Thyroid gland (tissue), 4 donors: Measurements from ENCODE around the gene FRMD4B. TPM values are rescaled to one million over a fixed set of nuclear protein-coding genes. Genes with fewer than 3 reads are reported as not detected.
A peak's percentile ranks its signal among the peaks of the same experiment; 100 is the strongest.

ENCODE experiments used
- DNase-seq, 2 donors: peaks; one replicate each; pipeline ENCODE4 v3.0.0-alpha.2; 2019
- H3K27ac ChIP-seq, 3 donors: fragments of 200-600 bp; sonication (generic); 1 replicate in 2 of 3; 2 replicates in 1 of 3; pipeline ENCODE4 v1.5.1; 2016 to 2019; ENCODE audit warnings: mild to moderate bottlenecking in 1 of 3, moderate library complexity in 1 of 3
- H3K27me3 ChIP-seq: fragments of 200-600 bp; sonication (generic); one replicate; pipeline ENCODE4 v1.5.1; 2019
- H3K36me3 ChIP-seq, 2 donors: fragments of 200-600 bp; sonication (generic); one replicate each; pipeline ENCODE4 v1.5.1; 2016 to 2019
- H3K4me1 ChIP-seq, 2 donors: fragments of 200-600 bp; sonication (generic); one replicate each; pipeline ENCODE4 v1.5.1; 2017 to 2019
- H3K4me3 ChIP-seq, 3 donors: fragments of 200-600 bp; sonication (generic); replicated peaks in 1 of 3; 1 replicate in 2 of 3; 2 replicates in 1 of 3; pipeline ENCODE4 v1.5.1; 2016; ENCODE audit warnings: mild to moderate bottlenecking in 1 of 3
- H3K9me3 ChIP-seq: fragments of 200-600 bp; sonication (generic); one replicate; pipeline ENCODE4 v1.5.1; 2017
- POLR2A ChIP-seq, 2 donors: fragments of 450-650 bp; IDR thresholded peaks; one replicate each; pipeline ENCODE4 v1.6.1; 2017; ENCODE audit warnings: antibody characterized with exemption in 2 of 2, mild to moderate bottlenecking in 2 of 2, moderate library complexity in 1 of 2
- WGBS, 2 donors: methylation state at CpG; one replicate each; pipeline ENCODE4 v1.1.5; 2017; 5-methylcytosine and 5-hydroxymethylcytosine counted together
- intact Hi-C: fragments of 100-400 bp; cut with DNase I; formaldehyde crosslinking; loops from one replicate; pipeline ENCODE4 v1.15.1; 2023
- total RNA-seq, 4 donors: library from RNA; depleted of rRNA; stranded (reverse); fragments of >200 nt; gene quantifications; one replicate each; pipeline ENCODE4 v1.2.3, GENCODE V29; 2016
- TF ChIP-seq, protein P1 (sequence below), 6 experiments: fragments of 200-600 bp in 3 of 6; fragments of 450-650 bp in 3 of 6; sonication (generic) in 3 of 6; IDR thresholded peaks; one replicate each; pipeline ENCODE4 v1.5.1; 2016 to 2019; ENCODE audit warnings: antibody characterized with exemption in 6 of 6, mild to moderate bottlenecking in 2 of 6, inconsistent platforms in 1 of 6, moderate library complexity in 1 of 6

The FRMD4B gene
- total RNA-seq, 4 donors from 2014 or later, result 109 to 224 (median 161) TPM

DNA sequence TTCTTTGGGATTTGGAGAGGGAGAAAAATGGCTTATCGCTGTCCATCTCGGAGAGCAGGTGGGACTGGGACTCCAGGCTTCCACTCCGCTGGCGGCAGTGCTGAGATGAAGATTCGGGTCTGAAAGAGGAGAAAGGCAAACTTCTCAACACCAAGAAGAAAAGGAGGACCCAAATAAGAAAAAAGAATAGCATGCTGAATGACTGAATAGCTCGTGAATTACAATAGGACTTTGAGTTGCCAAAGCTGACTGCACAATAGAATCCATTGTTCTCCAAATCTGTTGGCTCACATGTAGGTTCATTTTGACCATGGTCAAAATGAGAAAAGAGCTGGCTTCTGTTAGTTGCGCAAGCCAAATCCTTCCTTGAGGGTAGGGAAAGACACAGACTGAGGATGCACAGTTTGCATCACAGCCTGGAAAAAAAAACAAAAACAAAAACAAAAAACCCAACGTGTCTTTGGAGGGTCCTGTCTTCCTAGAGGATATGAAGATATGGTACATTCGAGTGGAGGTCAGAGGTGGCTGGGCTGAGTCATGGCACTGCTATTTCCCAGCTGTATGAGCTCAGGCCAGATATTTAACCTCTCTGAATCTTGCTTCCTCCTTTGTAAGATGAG, 204.2 kb downstream of the FRMD4B start:
- Histone ChIP-seq H3K4me1 (peaks cover 0 to 17% of the 10 kb centered on the region in 2 donors), H3K36me3 (peaks cover 35 to 49% of the 10 kb centered on the region in 2 donors), H3K27me3 (no peaks in the 10 kb centered on the region), H3K9me3 (no peaks in the 10 kb centered on the region), H3K27ac (no peak overlapping the region), H3K4me3 (no peak overlapping the region)
- no peak for DNase-seq
- intact Hi-C loops, result no loop called here
- 77 to 78% methylated on average over 9 of the region's 9 CpGs for WGBS, 2 donors
- TF ChIP-seq, protein P1, sequence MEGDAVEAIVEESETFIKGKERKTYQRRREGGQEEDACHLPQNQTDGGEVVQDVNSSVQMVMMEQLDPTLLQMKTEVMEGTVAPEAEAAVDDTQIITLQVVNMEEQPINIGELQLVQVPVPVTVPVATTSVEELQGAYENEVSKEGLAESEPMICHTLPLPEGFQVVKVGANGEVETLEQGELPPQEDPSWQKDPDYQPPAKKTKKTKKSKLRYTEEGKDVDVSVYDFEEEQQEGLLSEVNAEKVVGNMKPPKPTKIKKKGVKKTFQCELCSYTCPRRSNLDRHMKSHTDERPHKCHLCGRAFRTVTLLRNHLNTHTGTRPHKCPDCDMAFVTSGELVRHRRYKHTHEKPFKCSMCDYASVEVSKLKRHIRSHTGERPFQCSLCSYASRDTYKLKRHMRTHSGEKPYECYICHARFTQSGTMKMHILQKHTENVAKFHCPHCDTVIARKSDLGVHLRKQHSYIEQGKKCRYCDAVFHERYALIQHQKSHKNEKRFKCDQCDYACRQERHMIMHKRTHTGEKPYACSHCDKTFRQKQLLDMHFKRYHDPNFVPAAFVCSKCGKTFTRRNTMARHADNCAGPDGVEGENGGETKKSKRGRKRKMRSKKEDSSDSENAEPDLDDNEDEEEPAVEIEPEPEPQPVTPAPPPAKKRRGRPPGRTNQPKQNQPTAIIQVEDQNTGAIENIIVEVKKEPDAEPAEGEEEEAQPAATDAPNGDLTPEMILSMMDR (IDR thresholded peaks at IDR 0.05), result no peak
- TF ChIP-seq POLR2A (IDR thresholded peaks at IDR 0.05), result no peak

DNA sequence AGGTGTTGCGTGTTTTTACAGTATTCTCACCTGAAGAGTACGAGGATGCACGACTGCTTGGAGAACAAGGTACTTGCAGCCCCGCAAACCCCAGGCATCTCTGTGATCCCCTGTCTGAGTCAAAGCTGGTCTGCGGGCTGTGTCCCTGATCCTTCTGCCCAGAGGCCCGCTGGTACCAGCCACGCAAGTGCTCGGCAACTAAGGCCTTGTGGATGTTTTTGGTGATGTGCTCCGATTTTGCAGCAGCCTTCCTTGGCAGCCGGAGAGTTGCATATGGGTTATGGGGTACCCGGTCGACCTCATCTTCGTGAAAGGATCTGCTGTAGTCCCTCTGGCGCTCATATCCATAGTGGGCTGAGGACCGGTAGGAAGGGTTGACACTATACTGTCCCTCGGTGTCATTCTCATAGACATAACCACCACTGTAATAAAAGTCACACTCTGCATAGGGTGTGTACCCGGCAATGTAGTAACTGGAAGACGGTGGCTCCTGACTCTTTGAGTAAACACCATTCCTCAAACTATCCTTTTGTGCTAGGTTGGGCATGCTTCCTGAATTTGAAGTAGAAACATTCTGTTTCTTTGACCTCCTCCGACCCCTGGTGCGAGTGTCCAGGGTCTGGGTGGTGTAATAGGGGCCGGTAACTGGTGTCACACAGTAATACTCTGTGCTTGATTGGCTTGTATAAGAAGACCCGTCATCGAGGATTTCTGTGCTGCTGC, 204.9 kb downstream of the FRMD4B start:
- Histone ChIP-seq H3K4me1 (peaks cover 0 to 17% of the 10 kb centered on the region in 2 donors), H3K27ac (no peak overlapping the region), H3K9me3 (no peaks in the 10 kb centered on the region), H3K4me3 (no peak overlapping the region), H3K36me3 (peaks cover 31 to 46% of the 10 kb centered on the region in 2 donors), H3K27me3 (no peaks in the 10 kb centered on the region)
- intact Hi-C loops, result no loop called here
- 87 to 91% methylated on average over 21 to 23 of the region's 23 CpGs for WGBS, 2 donors
- TF ChIP-seq, protein P1 (IDR thresholded peaks at IDR 0.05), result no peak
- no peak for TF ChIP-seq POLR2A (IDR thresholded peaks at IDR 0.05)
- no peak for DNase-seq

DNA sequence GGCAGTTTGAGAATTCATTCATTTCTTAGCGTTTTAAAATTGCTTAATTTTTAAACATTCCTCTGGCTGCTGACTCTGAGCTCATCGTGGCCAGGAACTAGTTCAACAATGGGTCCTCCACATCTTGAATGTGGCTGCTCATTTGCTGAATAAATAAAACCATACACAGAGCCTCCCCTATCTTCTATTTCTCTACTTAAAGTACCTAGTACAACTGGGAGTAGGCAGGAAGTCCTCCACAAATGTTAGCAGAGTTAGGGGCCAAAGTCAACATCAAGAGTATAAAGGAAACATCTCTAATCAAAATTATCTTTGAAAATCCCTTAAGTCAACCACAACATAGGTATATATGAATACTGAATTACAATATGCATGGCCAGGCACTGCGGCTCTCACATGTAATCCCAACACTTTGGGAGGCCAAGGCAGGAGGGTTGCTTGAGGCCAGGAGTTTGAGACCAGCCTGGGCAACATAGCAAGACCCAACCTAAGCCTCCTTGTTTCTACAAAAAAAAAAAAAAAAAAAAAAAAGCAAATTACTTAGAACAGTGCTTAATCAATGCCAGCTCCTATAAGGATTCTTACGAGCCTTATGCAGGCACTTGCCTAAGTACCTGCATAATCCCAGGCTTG, 206.0 kb downstream of the FRMD4B start:
- H3K4me1 ChIP-seq, result peaks cover 0 to 17% of the 10 kb centered on the region in 2 donors
- H3K36me3 ChIP-seq, result peaks cover 27 to 43% of the 10 kb centered on the region in 2 donors
- 74 to 76% methylated on average over 4 of the region's 4 CpGs for WGBS, 2 donors
- TF ChIP-seq, protein P1 (IDR thresholded peaks at IDR 0.05), result no peak
- no peaks in the 10 kb centered on the region for H3K9me3 ChIP-seq
- intact Hi-C loops, result no loop called here
- no peaks in the 10 kb centered on the region for H3K27me3 ChIP-seq
- DNase-seq, result no peak
- no peak overlapping the region for H3K27ac ChIP-seq
- H3K4me3 ChIP-seq, result no peak overlapping the region

DNA sequence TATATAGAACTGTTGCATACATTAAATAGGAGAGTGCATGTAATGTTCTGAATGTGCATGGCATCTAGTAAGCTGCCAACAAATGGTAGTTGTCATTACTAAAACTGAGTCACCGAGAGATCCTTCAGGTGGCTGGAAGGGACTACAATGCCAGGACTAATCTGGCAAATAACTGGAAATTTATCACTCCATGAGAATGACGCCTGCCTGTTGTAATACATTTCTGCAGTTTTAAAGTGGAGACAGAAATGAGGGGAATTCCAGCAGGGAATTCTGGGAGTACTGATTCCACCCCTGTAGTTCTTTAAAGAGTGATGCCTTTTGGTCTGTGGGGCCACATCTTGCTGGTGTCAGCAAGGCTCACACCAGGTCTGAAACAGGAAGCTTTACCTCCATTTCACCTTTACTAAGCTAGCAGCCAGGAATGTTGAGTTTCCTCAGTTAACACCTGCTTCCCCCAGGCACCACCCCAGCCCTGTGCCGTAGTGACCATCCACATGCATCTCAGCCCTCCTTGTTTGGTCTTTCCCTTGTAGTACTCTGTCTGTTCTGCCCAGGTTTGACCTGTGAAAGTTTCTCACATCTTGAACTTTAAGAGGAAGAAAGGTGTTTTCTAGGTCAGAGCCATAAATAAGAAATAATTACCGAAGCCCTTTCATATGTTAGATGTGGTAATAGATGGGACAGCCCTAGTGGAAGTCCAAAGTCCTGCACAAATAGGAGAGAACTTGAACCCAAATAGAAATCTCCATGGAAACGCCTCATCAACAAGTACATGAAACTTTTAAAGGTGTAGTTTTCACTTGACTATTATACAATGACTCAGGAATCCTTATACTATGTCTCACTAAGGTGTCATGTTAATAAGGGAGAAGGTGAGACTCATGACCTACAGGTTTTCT, 206.8 kb downstream of the FRMD4B start:
- no peaks in the 10 kb centered on the region for H3K27me3 ChIP-seq
- intact Hi-C loops, result no loop called here
- H3K4me3 ChIP-seq, result no peak overlapping the region
- 76 to 90% methylated on average over 5 of the region's 5 CpGs for WGBS, 2 donors
- peak overlapping the region in 1 of 3 donors; percentile 24 for H3K27ac ChIP-seq
- TF ChIP-seq, protein P1 (IDR thresholded peaks at IDR 0.05), result no peak
- no peak for TF ChIP-seq POLR2A (IDR thresholded peaks at IDR 0.05)
- no peaks in the 10 kb centered on the region for H3K9me3 ChIP-seq
- no peak for DNase-seq
- peaks cover 0 to 17% of the 10 kb centered on the region in 2 donors for H3K4me1 ChIP-seq
- H3K36me3 ChIP-seq, result peaks cover 22 to 41% of the 10 kb centered on the region in 2 donors
